ENCODE data around the gene ILK.

The ILK gene

DNA sequence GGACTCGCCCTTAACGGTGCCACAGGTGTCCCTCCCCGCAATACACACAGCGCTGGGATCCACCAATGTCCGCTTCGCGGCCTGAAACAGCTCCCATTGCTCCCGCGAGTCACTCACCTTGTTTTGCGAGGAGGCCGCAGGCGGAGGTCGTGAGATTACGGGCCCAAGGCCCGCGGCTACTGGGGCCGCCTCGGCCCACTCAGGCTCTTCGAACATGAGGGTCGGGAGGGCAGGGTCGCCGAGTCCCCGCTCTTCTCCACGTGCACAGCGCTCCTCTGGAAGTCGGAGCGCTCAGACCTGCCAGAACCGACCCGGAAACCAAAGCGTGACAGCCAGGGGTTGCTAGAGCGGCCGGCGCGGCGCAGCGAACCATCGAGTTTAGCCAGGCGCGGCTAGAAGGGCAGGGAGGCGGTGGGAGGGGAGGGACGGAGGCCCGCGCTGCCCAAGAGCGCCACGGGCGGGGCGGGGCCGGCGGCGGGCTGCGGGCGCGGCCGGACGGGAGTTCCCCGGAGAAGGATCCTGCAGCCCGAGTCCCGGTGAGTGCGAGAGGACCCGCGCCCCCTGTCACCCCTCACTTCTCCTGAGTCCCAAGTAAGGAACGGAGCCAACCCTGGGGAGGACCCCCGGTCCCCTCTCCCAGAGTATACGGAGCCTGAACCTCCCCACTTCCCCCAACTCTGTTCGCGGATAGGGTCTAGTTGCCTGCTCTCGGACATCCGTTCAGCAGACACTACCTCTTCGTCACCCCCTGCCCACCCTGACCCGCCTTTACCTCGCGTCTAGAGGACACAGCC, at the start of gene ILK, which contains the start of gene RRP8:
TSS of gene ILK (plus strand) at position 488 of the 794 bp plus-strand sequence. CDS start 498 bp downstream, outside the sequence.
TSS of gene RRP8 (minus strand) at position 330 of the 794 bp plus-strand sequence. CDS start at position 216, 114 bp downstream.
- DNase-seq, result peak; percentile 88

DNA sequence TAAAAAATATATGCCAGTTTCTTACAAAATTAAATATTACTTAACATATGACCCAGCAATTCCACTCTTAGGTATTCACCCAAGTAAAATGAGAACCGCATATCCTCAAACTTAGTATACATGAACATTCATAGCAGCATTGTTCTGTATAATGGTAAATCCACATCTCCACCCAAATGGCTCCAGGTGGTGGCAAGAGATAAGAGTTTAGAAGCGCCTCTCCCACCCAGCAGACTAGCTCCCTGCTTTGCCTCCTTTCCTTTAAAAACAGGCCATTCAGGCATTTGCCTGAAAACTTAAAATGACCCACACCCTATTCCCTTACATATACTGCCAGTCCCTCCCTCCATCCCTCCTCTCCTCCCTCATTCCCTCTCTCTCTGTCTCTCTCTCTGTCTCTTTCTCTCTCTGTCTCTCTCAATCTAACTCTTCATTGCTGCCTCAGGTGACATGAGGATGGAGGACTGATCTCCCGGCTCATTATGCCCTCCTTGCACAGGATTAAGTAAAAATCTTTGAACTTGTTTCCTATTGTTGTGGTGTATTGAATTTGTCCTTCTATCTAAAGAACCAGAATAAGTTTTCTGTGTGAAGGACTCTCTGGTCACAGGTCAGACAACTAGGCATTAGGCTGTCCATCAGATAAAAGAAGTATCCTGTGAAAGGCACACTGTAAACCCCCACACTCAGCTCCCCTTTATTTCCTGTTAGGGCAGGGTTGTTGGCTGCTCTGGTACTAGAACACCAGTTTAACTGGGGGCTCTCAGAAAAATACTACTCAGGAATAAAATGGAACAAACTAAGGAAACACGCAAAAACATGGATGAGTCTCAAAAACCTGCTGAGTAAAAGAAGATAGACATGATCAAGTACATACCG, 48.5 kb upstream of the ILK start:
- DNase-seq, result no peak

DNA sequence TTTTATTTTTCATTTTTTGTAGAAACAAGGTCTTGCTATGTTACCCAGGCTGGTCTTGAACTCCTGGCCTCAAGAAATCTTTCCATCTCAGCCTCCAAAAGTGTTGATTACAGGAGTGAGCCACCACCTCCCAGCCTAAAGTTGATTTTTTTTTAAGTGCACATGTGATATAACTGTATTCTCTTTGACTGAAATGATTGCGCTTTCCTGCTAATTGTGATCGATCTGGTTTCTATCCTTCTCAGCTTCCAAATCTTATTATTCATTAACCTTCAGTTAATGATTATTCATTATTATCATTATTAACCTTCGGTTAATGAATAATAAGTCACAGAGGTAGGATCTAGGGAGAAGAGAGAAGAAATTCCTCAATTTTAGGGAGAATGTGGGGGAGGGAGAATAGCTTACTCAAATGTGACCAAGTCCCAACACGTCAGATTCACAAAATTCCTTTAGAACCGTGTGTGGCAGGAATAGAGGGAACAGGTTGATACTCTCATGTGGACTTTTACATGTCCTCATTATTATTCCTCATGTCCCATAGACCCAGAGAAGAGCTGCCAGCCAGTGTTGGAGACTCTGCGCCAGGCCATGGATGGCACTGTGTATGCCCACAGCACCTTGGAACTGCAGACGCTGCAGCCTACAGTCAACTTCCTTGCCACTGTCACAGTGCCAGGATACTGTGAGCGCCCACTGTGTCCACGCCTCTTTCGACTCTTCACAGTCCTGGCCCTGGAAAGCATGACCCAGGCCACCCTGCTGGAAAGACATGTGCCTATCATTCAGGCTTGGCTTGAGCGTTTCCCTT, 47.2 kb upstream of the ILK start:
- DNase-seq, result no peak

DNA sequence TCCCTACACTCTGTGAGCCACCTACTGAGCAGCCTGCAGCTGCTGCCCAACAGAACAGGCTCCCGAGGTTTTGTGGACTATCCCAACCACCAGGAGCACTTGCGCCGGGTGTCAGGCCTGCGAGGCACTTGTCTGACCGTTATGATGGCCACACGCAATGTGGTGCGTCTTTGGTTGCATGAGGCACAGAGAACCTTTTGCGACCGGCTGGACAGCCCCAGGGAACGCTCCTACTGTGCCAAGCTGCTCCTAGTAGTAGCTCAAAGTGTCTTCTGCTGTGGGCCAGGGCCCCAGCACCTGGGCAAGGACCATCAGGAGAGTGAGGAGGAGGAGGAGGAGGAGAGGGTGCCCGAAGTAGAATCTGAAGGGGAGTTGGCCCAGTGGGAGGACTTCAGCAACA, 46.5 kb upstream of the ILK start:
- DNase-seq, result no peak

DNA sequence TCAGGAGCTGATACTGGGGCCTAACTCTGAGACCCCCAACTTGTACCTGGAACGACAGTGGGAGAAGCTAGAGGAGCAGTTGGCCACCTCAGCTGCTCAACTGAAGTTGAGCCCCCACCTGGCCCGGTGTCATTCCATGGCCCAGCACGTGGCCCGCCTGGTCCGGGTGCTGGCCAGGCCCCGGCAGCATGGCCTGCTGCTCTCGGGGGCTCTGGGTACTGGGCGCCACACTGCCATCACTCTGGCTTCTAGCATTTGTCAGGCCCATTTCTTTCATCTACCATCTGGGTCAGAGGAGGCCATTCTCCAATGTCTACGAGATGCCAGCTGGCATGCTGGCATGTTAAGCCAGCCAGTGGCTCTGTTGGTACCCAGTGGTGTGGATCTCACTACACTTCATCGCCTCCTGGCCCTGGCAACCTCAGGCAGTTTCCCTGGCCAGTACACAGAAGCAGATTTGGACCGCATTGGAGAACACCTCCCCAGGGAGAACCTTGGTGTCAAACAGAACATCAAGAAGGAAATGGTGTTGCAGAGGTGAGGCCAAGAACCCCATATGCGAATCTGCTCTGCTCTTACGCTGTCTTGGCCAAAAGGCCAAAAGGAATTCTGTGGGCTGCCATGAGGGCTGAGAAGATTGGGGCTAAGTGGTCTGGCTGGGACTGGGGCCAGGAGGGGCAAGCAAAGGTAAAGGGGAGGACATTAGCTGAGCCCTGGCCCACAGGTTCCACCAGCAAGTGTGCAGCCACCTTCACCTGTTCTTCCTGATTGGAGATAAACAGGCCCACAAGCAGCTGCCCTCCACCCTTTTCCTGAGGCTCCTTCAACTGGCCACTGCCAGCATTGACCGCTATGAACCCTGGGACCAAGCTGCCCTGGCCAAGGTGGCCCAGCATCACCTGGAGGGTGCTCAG, 45.6 kb upstream of the ILK start:
- DNase-seq, result no peak

DNA sequence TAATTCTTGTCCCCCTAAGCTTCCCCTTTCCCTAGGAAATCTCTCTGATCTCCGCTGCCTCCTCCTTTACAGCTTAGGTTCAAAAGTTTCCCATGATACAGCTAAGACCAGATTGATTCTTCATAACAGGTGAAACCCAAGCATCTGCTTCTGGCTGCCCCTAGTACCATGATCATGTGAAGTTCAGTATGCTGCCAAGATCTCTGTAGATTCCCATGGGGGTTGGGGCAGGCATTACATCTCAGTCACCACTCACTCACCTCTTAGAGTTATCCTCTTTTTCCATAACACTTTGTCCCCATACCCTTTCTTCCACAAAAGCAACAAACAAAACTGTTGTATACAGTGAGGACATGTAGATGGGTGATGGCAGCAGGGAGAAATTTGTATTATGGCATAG, 44.2 kb upstream of the ILK start:
- DNase-seq, result no peak

DNA sequence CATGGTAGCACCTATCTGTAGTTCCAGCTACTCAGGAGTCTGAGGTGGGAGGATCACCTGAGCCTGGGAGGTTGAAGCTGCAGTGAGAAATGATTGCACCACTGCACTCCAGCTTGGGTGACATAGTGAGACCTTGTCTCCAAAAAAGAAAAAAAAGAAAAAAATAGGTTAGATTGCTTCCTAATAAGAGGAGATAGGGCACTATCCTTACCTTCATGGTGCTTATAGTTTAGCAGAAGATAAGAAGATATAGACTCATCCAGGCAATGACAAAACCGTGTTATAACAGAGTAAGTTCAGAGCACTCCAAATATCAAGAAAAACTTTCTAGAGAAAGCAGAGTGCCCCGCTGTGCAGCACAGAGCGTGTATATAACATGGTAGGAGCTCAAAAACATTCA, 42.3 kb upstream of the ILK start:
- no peak for DNase-seq

DNA sequence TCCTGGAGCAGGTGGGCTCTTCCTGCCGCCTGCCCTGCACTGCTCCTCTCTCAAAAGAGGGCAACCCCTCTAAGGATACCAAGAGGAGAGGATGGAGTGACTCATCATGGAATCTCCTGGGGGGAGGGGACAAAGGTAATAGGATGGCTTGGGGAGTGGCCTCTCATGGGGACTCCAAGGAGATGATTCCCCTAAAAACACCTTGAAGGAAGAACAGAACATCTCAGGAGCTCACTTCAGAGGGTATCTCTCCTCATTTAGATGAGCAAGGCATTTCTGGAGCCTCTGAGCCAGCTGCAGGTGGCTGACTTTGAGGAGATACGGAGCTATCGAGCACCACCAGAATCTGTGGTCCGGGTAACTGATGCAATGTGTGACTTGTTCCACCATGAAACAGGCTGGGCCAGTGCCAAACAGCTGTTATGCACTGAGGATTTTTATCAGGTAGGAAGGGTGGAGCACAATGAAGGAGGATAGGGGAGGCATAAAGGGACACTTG, 40.4 kb upstream of the ILK start:
- DNase-seq, result no peak

DNA sequence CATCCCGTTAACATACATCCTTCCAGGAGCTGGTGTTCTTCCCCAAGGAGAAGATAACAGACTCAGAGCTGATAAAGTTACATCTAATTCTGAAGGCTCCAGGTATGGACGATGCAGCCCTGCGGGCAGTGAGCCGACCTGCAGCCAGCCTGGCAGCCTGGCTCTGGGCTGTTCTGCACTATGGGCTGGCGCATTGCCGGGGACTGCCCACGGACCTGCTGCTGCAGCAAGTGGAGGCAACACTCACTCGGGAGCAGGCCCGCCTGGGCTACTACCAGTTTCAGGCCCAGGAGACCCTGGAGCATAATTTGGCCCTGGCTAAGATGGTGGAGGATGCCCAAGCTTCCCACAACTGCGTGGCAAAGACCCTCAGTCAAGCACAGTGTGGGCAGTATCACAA, 39.9 kb upstream of the ILK start:
- DNase-seq, result no peak

DNA sequence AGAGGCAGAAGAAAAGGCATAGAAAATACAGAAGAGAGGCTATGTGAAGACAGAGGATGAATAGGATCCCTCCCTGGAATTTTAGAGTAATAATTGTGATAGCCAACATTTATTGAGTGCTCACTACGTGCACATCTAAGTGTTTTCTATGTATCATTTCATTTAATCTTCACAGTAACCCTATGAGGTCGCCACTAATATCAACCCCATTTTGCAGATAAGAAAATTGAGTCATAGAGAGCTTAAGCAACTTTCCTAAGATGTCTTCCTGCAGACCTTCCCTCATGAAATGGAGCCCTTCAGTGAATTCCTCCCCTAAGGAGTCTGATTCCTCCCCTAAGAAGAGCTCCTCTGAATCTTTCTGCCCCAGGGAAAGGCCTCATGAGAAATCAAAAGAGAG, 38.2 kb upstream of the ILK start:
- no peak for DNase-seq

DNA sequence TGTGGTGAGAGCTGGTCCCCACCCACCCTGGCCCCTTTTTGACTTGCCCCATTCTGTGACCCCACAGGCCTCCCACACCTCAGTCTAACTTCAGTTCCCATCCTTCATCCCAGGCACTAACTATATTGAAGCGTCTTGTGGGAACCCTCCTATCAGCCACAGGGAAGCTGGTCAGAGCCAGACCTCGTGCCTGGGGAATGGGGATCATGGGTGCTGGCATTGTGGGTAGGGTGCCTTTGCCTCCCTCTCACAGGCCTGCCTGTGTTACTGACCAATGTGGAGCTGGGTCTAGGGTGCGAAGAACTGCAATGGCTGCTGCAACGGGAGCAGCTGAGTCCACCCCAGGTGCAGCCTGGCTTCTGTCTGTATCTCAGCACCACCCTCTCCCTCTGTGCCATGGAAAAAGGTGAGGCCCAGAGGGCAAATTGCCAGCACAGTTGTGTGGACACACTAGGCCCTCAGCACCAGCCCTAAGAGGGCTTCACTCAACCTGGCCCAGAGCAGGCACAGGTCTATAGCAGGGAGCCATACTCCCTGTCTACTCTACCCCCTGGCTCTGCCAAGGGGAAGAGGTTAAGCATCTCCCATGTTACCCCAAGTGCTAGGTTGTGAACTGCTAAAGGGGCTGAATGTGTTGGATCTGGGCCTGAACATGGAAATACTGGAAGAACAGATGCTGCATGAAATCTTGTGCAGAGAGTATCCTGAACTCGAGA, 37.4 kb upstream of the ILK start:
- no peak for DNase-seq

DNA sequence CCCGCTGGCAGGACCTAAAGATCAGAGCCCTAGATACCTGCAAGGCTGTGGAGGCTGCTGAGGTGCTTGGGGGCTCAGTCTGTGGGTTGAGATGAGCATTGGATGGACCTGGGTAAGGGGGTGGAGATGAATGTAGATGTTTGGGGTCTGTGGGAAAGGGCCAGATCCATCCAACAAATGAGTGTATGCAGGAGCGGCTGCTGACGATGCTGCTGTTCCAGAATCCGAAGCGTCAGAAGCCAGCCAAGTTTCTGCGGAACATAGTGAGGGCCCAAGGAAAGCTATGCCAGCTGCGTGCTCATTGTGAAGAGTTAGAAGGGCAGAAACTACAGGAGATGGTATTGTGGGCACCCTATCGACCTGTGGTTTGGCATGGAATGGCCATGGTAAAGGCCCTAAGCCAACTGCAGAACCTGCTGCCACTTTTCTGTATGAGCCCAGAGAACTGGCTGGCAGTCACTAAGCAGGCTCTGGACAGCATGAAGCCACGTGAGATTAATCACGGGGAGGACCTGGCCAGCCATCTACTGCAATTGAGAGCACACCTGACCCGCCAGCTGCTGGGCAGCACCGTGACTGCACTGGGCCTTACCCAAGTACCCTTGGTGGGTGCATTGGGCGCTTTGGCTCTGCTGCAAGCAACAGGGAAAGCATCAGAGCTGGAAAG, 36.7 kb upstream of the ILK start:
- no peak for DNase-seq

DNA sequence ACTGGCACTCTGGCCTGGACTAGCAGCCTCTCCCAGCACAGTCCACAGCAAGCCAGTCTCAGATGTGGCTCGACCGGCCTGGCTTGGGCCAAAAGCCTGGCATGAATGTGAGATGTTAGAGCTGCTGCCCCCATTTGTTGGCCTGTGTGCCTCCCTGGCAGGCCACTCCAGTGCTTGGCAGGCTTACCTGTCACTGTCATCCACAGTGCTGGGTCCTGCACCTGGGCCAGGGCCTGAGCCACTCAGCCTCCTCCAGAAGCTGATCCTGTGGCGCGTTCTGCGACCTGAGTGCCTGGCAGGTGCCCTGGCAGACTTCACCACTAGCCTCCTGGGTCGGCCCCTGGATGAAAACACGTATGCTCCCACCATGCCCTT, 36.2 kb upstream of the ILK start:
- no peak for DNase-seq

DNA sequence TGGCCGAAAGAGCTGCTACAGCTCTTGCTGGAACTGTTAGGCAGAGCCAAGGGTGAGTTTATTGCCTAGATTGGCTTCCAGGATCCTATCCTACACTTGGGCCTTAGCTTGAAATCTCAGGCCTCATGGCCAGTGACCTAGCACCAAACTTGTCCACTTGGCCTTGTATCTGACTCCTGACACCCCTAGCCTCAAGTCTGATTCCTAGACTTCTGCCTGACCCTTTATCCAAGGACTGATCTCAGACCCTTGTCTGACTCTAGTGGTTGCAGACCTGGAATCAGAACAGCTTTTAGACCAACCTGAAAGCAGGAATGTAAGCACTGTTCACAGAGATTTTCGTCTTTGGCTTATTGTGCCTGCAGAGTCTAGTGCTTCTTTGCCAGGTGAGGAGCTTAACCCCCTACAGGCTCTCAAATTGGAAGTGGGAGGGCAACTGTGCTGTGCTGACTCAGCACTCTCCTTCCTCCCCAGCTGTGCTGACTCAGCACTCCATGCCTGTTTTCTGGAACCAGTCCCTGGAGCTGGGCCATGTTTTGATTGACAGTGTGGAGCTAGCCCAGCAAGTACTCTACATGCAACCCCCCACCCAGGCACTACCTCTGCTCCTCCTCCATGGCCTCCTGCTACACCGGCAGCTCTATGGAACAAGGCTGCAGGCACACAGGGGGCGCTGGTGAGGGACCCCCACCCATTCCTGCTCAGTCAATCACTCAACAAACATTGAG, 35.2 kb upstream of the ILK start:
- no peak for DNase-seq

DNA sequence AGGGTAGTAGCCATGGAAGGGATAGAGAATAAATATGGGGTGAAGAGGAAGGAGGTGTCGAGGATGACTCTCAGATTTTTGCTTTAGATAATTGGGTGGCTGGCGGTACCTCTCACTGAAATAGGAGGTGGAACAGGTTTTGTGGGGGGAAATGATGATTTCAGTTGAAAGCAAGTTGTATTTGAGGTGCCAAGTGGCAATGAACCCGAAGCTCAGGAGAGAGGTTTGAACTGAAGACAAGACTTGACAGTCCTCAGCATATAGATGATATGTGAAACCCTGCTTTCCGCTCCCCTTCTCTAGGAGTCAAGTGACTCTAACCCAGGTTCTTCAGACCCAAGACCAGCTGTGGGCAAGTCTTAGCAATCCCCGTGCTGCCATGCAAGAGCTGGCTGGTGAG, 33.9 kb upstream of the ILK start:
- no peak for DNase-seq

DNA sequence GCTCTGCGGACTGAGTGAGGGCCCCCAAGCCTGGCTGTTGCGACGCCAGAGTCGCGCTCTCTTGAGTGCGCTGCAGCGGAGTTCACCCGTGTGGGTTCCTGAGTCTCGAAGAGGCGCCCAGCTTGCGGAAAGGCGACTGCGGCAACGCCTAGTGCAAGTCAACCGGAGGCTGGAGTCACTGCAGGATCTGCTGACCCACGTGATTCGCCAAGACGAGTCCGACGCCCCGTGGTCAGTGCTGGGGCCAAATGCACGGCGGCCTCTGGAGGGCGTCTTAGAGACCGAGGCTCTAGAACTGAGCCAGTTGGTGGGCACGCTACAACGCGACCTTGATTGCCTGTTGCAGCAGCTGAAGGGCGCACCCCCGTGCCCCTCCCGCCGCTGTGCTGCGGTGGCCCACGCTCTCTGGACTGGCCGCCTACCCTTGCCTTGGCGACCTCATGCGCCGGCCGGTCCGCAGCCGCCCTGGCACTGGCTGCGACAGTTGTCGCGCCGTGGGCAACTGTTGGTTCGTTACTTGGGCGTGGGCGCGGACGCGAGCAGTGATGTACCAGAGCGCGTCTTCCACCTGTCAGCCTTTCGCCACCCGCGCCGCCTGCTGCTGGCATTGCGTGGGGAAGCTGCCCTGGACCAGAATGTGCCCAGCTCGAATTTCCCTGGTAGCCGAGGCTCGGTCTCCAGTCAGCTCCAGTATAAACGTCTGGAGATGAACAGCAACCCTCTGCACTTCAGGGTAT, 32.7 kb upstream of the ILK start:
- DNase-seq, result no peak

DNA sequence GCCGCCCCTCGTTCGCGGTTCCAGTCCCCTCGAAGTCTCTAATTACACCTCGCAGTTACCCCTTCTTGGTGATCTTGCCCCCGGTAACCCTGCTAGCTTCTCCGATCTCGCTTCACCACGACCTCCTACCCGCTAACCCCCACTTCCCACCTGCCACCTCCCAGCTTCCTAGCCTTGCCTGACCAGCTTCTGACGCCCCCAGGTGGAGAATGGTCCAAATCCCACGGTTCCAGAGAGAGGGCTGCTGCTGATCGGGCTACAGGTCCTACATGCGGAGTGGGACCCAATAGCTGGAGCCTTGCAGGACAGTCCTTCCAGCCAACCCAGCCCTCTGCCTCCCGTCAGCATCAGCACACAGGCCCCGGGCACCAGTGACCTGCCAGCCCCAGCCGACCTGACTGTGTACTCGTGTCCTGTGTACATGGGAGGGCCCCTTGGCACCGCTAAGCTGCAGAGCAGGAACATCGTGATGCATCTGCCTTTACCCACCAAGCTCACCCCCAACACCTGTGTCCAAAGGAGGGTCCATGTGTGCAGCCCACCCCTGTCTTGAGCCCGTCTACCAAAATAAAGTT, 32.1 kb upstream of the ILK start:
- DNase-seq, result no peak

DNA sequence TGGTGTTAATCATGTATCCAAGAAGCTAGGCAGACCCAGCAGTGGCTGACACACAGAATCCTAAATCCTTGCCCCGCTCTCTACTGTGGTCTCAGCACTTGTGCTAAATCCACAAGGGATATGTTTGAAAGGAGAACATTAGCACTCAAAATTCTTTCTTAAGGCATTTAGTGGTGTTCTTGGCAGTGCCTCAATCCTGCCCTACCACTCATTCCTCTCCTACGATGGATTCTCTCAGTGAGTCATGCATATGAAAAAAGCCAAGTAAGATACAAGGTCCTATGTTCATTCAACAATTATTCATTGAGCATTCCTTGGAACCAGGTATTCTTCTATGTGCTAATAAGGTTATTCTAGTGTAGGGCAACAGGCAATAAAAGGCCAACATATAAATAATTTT, 31.4 kb upstream of the ILK start:
- DNase-seq, result no peak

Data from NCI-H774 (cell line).